BLaER1 treated with 17β-estradiol and CSF1 and Interleukin-3, amounts not matched to agents 10 nM and 100 nM (cell line): ENCODE measurements around the gene RBM38.

Experiments used
- H3K27ac ChIP-seq, 11 experiments: shearing (Covaris generic); formaldehyde crosslinking; 2 replicates each; pipeline ENCODE4 v1.8.1; 2022
- H3K27me3 ChIP-seq, 11 experiments: shearing (Covaris generic); formaldehyde crosslinking; 2 replicates each; pipeline ENCODE4 v1.8.1; 2022
- H3K36me3 ChIP-seq, 11 experiments: shearing (Covaris generic); formaldehyde crosslinking; 2 replicates each; pipeline ENCODE4 v1.8.1; 2022
- H3K4me1 ChIP-seq, 10 experiments: shearing (Covaris generic); formaldehyde crosslinking; 2 replicates each; pipeline ENCODE4 v1.8.1; 2022
- H3K4me2 ChIP-seq, 11 experiments: shearing (Covaris generic); formaldehyde crosslinking; 2 replicates each; pipeline ENCODE4 v1.8.1; 2022
- H3K4me3 ChIP-seq, 10 experiments: shearing (Covaris generic); formaldehyde crosslinking; 2 replicates each; pipeline ENCODE4 v1.8.1; 2022
- H3K9ac ChIP-seq, 11 experiments: shearing (Covaris generic); formaldehyde crosslinking; 2 replicates each; pipeline ENCODE4 v1.8.1; 2022
- H3K9me3 ChIP-seq, 11 experiments: shearing (Covaris generic); formaldehyde crosslinking; replicated peaks in 1 of 11; 2 replicates each; pipeline ENCODE4 v1.8.1; 2022
- H4K20me1 ChIP-seq, 11 experiments: shearing (Covaris generic); formaldehyde crosslinking; 2 replicates each; pipeline ENCODE4 v1.8.1; 2022
- Cebpa-rat ChIP-seq, 11 experiments: shearing (Covaris generic); IDR thresholded peaks; 2 replicates each; pipeline ENCODE4 v1.8.1; 2022

Gene RBM38

DNA sequence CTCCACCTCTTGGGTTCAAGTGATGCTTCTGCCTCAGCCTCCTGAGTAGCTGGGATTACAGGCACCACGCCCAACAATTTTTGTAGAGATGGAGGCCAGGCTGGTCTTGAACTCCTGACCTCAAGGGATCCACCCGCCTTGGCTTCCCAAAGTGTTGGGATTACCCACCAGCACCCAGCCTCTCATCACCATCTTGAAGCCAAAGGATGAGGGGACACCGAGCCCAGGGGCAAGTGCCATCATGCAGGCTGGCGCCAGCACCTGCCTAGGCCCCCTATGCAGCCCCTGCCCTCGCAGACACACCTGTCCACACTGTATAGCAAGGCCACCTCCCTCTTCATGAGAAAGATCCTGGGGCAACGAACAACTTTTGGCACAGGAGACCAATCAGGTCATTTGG is 5.3 kb upstream of the RBM38 start:
- no peak overlapping the region for H3K4me3 ChIP-seq
- H3K4me1 ChIP-seq = peaks cover 30 to 54% (median 41%) of the 10 kb centered on the region in 10 experiments
- 0 out of 22 replicates have a peak overlapping the region, but pooled peaks of 1 of the 11 experiments have one; percentile 15 for H3K4me2 ChIP-seq
- H3K9me3 ChIP-seq = no peaks in the 10 kb centered on the region
- no peak overlapping the region for H3K27ac ChIP-seq
- no peak overlapping the region for H3K9ac ChIP-seq
- H3K36me3 ChIP-seq = peaks cover 0 to 22% (median 8%) of the 10 kb centered on the region in 11 experiments; a peak in 17 of 22 replicates
- no peak for TF ChIP-seq Cebpa-rat (IDR thresholded peaks at IDR 0.05)
- H3K27me3 ChIP-seq = no peaks in the 10 kb centered on the region
- no peaks in the 10 kb centered on the region for H4K20me1 ChIP-seq

DNA sequence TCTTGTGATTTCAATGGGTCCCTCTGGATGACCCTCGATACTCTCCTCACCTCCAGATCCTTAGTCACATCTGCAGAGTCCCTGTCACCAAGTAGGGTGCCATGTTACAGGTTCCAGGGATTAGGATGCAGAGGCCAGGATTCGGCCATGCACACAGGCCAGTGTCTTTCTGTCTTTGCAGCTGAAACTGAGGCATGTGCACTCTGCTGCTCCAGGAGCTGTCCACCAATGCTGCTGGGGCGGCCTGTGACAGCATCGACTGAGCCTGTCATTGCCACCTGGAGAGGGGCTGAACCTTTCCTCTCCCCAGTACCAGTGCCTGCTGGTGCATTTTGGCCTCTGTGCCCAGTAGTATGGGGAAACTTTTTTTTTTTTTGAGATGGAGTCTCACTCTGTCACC is 4.4 kb upstream of the RBM38 start:
- no peaks in the 10 kb centered on the region for H3K9me3 ChIP-seq
- H3K4me2 ChIP-seq = no peak overlapping the region
- peaks cover 0 to 5% (median 4%) of the 10 kb centered on the region in 11 experiments; a peak in 12 of 22 replicates for H4K20me1 ChIP-seq
- no peak overlapping the region for H3K4me3 ChIP-seq
- no peak overlapping the region for H3K9ac ChIP-seq
- no peaks in the 10 kb centered on the region for H3K27me3 ChIP-seq
- H3K27ac ChIP-seq = no peak overlapping the region
- no peak for TF ChIP-seq Cebpa-rat (IDR thresholded peaks at IDR 0.05)
- peaks cover 30 to 54% (median 41%) of the 10 kb centered on the region in 10 experiments for H3K4me1 ChIP-seq
- peaks cover 0 to 22% (median 7%) of the 10 kb centered on the region in 11 experiments; a peak in 7 of 22 replicates for H3K36me3 ChIP-seq

DNA sequence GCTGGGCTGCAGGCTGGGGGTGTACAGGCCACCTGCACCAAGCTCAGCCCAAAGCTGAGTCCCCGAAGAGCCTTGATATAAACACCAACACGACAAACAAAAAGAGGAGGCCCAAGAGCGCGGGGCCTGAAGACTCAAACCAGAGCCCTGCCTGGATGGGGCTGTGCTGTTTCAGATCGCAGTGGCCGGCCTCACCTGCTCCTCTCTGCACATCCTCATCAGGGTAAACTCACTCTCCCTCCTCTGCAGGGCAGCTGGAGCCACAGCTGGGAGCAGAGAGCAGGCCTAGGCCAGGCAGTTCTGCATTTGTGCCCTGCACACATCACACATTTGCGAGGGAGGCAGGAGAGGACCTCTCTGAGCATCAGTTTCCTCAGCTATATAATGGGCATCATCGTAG is 3.7 kb upstream of the RBM38 start:
- H3K4me2 ChIP-seq = no peak overlapping the region
- peaks cover 26 to 48% (median 36%) of the 10 kb centered on the region in 10 experiments for H3K4me1 ChIP-seq
- peaks cover 3 to 12% (median 10%) of the 10 kb centered on the region in 11 experiments; a peak in 21 of 22 replicates for H4K20me1 ChIP-seq
- 0 out of 22 replicates have a peak overlapping the region, but pooled peaks of 1 of the 11 experiments have one; percentile 96 for H3K27ac ChIP-seq
- peak overlapping the region in 3 of 11 experiments; percentile 4 to 48 (median 29); a peak in 2 of 22 replicates for H3K9ac ChIP-seq
- H3K4me3 ChIP-seq = no peak overlapping the region
- H3K9me3 ChIP-seq = peaks cover 0 to 4% (median 0%) of the 10 kb centered on the region in 11 experiments; a peak in 5 of 22 replicates
- no peaks in the 10 kb centered on the region for H3K27me3 ChIP-seq
- H3K36me3 ChIP-seq = peaks cover 0 to 27% (median 10%) of the 10 kb centered on the region in 11 experiments; a peak in 18 of 22 replicates
- TF ChIP-seq Cebpa-rat (IDR thresholded peaks at IDR 0.05) = no peak

DNA sequence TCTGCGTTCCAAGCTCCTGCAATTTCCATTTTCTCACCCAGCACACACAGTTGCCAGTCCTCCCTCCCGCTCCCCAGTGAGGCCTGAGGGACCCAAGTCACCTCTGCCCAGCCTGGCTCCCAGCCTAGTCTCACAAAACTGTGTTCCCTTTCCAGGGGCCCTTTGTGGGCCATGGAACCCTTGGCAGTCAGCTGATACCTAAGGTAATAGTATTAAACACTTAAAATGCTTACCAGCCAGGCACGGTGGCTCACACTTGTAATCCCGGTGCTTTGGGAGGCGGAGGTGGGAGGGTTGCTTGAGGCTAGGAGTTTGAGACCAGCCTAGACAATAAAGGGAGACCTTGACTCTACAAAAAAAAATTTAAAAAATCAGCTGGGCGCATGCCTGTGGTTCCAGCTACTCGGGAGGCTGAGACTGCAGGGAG is 3.2 kb upstream of the RBM38 start:
- peaks cover 28 to 46% (median 36%) of the 10 kb centered on the region in 10 experiments for H3K4me1 ChIP-seq
- H4K20me1 ChIP-seq = peaks cover 7 to 17% (median 15%) of the 10 kb centered on the region in 11 experiments; a peak in 21 of 22 replicates
- no peak for TF ChIP-seq Cebpa-rat (IDR thresholded peaks at IDR 0.05)
- H3K9ac ChIP-seq = peak overlapping the region in 4 of 11 experiments; percentile 4 to 48 (median 29); a peak in 3 of 22 replicates
- peaks cover 0 to 8% (median 0%) of the 10 kb centered on the region in 11 experiments; a peak in 5 of 22 replicates for H3K9me3 ChIP-seq
- no peaks in the 10 kb centered on the region for H3K27me3 ChIP-seq
- peak overlapping the region in 3 of 11 experiments; percentile 95 to 100 (median 96); a peak in 3 of 22 replicates for H3K4me2 ChIP-seq
- H3K4me3 ChIP-seq = no peak overlapping the region
- H3K36me3 ChIP-seq = peaks cover 0 to 32% (median 15%) of the 10 kb centered on the region in 11 experiments; a peak in 21 of 22 replicates
- H3K27ac ChIP-seq = peak overlapping the region in 1 of 11 experiments; percentile 96; a peak in 1 of 22 replicates

DNA sequence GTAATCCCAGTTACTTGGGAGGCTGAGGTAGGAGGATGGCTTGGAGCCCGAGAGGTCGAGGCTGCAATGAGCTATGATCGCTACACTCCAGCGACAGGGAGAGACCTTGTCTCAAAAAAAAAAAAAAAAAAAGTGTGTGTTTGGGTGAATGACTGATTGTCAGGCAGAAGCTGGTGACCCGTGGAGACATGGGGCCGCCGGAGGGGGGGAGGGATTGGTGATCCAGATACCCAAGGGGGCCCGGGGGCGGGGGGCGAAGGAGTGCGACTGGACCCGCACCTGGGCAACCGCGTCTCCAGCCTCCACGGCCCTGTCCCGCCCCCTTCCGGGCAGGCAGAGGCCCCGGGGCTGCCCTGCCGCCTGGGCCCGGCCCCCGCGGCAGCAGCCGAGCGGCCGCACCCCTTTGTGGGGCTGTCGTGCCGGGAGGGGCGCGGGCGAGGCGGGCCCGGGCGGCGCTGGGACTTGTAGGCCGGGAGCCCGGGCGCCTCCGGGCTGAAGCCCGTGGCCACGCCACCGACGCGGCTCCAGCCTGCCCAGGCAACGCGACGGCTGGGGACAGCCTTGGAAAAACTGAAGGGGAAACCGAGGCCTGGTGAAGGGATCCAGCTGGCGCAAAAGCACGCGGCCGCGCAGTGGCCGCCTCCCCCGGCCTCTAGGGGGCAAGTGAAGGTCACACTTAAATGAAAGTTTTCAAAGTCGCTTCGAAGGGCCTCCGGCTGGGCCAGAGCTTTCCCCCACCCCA is 2.1 kb upstream of the RBM38 start:
- H3K4me3 ChIP-seq = peak overlapping the region; percentile 40 to 100 (median 66)
- peaks cover 19 to 29% (median 27%) of the 10 kb centered on the region in 11 experiments for H4K20me1 ChIP-seq
- H3K9me3 ChIP-seq = peaks cover 0 to 11% (median 0%) of the 10 kb centered on the region in 11 experiments; a peak in 6 of 22 replicates
- peaks cover 10 to 40% (median 25%) of the 10 kb centered on the region in 11 experiments for H3K36me3 ChIP-seq
- peak overlapping the region; percentile 81 to 99 (median 96) for H3K27ac ChIP-seq
- TF ChIP-seq Cebpa-rat (IDR thresholded peaks at IDR 0.05) = no peak
- H3K27me3 ChIP-seq = no peaks in the 10 kb centered on the region
- H3K4me2 ChIP-seq = peak overlapping the region; percentile 91 to 100 (median 98)
- peak overlapping the region; percentile 80 to 100 (median 93) for H3K9ac ChIP-seq
- H3K4me1 ChIP-seq = peaks cover 39 to 54% (median 47%) of the 10 kb centered on the region in 10 experiments

DNA sequence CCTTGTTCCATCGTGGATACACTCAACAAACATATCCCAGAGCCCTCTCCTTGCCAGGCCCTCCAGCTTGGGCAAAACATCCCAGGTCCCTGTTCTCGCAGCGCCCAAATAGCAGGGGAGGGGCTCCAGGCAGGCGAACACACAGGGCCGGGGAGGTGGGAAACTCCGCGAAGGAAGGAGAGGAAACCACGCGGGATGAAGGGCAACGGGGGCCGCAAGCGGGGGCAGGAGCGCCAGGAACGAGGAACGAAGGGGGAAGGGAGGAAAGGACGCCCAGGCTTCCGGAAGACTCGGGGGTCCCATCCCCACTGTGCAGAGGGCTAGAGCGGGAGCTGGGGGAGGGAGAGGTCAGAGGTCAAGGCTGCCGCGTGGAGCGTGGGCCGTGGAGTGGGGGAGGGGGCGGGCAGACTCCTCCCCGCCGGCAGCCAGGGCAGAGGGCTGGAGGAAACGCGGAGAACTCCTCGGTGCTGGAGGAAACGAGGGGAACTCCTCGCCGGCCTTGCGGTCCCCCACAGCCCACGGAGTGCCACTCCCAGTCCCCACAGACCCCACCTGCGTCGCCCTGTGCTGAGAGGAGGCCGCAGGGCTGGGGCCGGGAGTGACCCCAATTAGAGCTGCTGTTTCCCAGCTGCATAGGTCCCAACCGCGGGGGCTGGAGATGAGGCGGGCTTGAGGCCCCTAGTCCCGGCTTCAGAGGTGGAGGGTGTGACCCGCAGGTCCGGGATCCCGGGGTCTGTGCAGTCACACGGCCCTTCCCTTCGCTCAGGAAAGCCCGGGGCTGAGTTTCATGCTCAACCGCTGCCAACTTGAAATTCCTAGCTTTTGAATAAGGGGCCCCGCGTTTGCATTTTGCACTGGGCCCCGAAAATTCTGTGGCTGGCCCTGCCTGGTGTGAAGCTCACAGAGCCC is 1.2 kb upstream of the RBM38 start:
- H3K9me3 ChIP-seq = peaks cover 0 to 11% (median 0%) of the 10 kb centered on the region in 11 experiments; a peak in 6 of 22 replicates
- H3K9ac ChIP-seq = peak overlapping the region; percentile 80 to 100 (median 93)
- H4K20me1 ChIP-seq = peaks cover 27 to 37% (median 35%) of the 10 kb centered on the region in 11 experiments
- peaks cover 47 to 60% (median 56%) of the 10 kb centered on the region in 10 experiments for H3K4me1 ChIP-seq
- TF ChIP-seq Cebpa-rat (IDR thresholded peaks at IDR 0.05) = no peak
- H3K4me3 ChIP-seq = peak overlapping the region; percentile 40 to 100 (median 66)
- H3K36me3 ChIP-seq = peaks cover 19 to 40% (median 30%) of the 10 kb centered on the region in 11 experiments
- peak overlapping the region; percentile 81 to 99 (median 96) for H3K27ac ChIP-seq
- peak overlapping the region; percentile 91 to 100 (median 98) for H3K4me2 ChIP-seq
- H3K27me3 ChIP-seq = no peaks in the 10 kb centered on the region

DNA sequence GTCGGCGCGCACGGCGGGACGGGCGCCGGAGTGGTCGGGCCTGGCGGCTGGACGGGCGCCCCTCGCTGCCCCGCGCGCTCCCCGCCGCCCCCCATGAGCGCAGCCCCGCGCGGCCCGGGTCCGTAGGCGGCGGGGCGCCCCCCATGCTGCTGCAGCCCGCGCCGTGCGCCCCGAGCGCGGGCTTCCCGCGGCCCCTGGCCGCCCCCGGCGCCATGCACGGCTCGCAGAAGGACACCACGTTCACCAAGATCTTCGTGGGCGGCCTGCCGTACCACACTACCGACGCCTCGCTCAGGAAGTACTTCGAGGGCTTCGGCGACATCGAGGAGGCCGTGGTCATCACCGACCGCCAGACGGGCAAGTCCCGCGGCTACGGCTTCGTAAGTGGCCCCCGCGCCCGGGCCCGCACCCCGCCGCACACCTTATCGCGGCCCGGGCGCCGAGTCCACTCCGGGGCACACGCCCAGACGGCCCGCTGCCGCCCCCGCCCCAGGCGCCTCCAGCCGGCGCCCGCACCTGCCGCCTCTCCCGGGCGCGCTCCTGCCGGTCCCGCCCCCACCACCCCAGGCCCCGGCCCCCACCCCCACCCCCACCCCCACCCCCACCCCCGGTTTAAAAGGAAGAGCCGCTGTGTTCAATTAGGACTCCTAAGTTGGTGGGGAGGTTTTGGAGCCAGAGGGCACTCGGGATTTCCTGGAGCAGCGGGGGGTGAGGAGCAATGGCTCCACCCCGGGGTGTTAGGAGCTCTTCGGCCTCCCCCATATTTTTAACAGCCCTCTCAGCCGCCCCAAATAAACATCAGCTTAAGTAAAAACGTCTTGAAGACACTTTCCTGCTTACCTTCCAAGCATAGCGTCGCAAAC is 474 bp downstream of the RBM38 start:
- peak overlapping the region; percentile 86 to 100 (median 98) for H3K9ac ChIP-seq
- H3K36me3 ChIP-seq = peaks cover 36 to 48% (median 47%) of the 10 kb centered on the region in 11 experiments
- H3K9me3 ChIP-seq = peaks cover 0 to 11% (median 0%) of the 10 kb centered on the region in 11 experiments; a peak in 6 of 22 replicates
- H3K27ac ChIP-seq = peak overlapping the region; percentile 64 to 99 (median 96)
- peak overlapping the region; percentile 95 to 100 (median 99) for H3K4me2 ChIP-seq
- TF ChIP-seq Cebpa-rat (IDR thresholded peaks at IDR 0.05) = no peak
- H4K20me1 ChIP-seq = peaks cover 45 to 54% (median 52%) of the 10 kb centered on the region in 11 experiments
- H3K4me1 ChIP-seq = peaks cover 58 to 74% (median 69%) of the 10 kb centered on the region in 10 experiments
- peak overlapping the region; percentile 82 to 100 (median 95) for H3K4me3 ChIP-seq
- H3K27me3 ChIP-seq = no peaks in the 10 kb centered on the region
